Mesendoderm (in vitro differentiated cells): Measurements from ENCODE around the gene ARF1. TPM values are rescaled to one million over a fixed set of nuclear protein-coding genes. Genes with fewer than 3 reads are reported as not detected.

ENCODE experiments used
- DNase-seq: peaks from one replicate; pipeline ENCODE4 v3.0.0; 2013
- H2AK5ac ChIP-seq: 2 replicates; pipeline ENCODE4 v1.6.1; 2013; ENCODE audit warnings: low read length, inconsistent platforms
- H2BK120ac ChIP-seq: 2 replicates; pipeline ENCODE4 v1.6.1; 2013; ENCODE audit warnings: low read depth, mild to moderate bottlenecking, low read length, moderate library complexity, mixed read lengths
- H2BK15ac ChIP-seq: replicated peaks from 2 replicates; pipeline ENCODE4 v1.6.1; 2013; ENCODE audit warnings: low read depth, mild to moderate bottlenecking, moderate library complexity
- H2BK5ac ChIP-seq: 2 replicates; pipeline ENCODE4 v1.6.1; 2013; ENCODE audit warnings: low read length, inconsistent platforms
- H3K18ac ChIP-seq: 2 replicates; pipeline ENCODE4 v1.6.1; 2013; ENCODE audit warnings: mild to moderate bottlenecking, low read length, mixed read lengths
- H3K23ac ChIP-seq: one replicate; pipeline ENCODE4 v1.6.1; 2013; ENCODE audit warnings: low read length
- H3K27ac ChIP-seq: 2 replicates; pipeline ENCODE4 v1.5.1; 2013; ENCODE audit warnings: low read depth, mild to moderate bottlenecking, inconsistent platforms, low read length, moderate library complexity
- H3K27me3 ChIP-seq: 2 replicates; pipeline ENCODE4 v1.6.1; 2013; ENCODE audit warnings: low read length, control low read depth, mild to moderate bottlenecking, inconsistent platforms; ENCODE audit not compliant: insufficient read depth, poor library complexity
- H3K36me3 ChIP-seq: 2 replicates; pipeline ENCODE4 v1.6.1; 2013; ENCODE audit warnings: low read length, inconsistent platforms; ENCODE audit not compliant: control insufficient read depth, insufficient read depth
- H3K4ac ChIP-seq: one replicate; pipeline ENCODE4 v1.6.1; 2013; ENCODE audit warnings: low read depth, mild to moderate bottlenecking, low read length, moderate library complexity
- H3K4me1 ChIP-seq: 2 replicates; pipeline ENCODE4 v1.6.1; 2013; ENCODE audit warnings: low read depth, low read length, inconsistent platforms; ENCODE audit not compliant: control insufficient read depth
- H3K4me2 ChIP-seq: 2 replicates; pipeline ENCODE4 v1.6.1; 2013; ENCODE audit warnings: low read length
- H3K4me3 ChIP-seq: 2 replicates; pipeline ENCODE4 v1.5.1; 2013; ENCODE audit warnings: mild to moderate bottlenecking, low read length
- H3K56ac ChIP-seq: one replicate; pipeline ENCODE4 v1.6.1; 2013; ENCODE audit warnings: low read length
- H3K79me1 ChIP-seq: 2 replicates; pipeline ENCODE4 v1.6.1; 2013; ENCODE audit warnings: low read length, inconsistent platforms
- H3K79me2 ChIP-seq: 2 replicates; pipeline ENCODE4 v1.6.1; 2013; ENCODE audit warnings: mild to moderate bottlenecking, low read length; ENCODE audit not compliant: control insufficient read depth, insufficient read depth
- H3K9ac ChIP-seq: 2 replicates; pipeline ENCODE4 v1.6.1; 2013; ENCODE audit warnings: low read length, inconsistent platforms
- H4K5ac ChIP-seq: one replicate; pipeline ENCODE4 v1.6.1; 2013; ENCODE audit warnings: low read length
- H4K8ac ChIP-seq: one replicate; pipeline ENCODE4 v1.6.1; 2013; ENCODE audit warnings: low read depth, mild to moderate bottlenecking, control low read depth, low read length, moderate library complexity
- WGBS: extraction: QIAGEN DNeasy Blood & Tissue Kit; methylation state at CpG from one replicate; pipeline ENCODE4 v1.1.7; 2013; ENCODE audit warnings: low lambda C conversion rate, missing lambda C conversion rate; ENCODE audit not compliant: insufficient coverage; ENCODE audit errors: extremely low coverage; 5-methylcytosine and 5-hydroxymethylcytosine counted together
- small RNA-seq: library from polyadenylated mRNA; stranded (forward); fragments of <200 nt; extraction: miRNeasy Mini kit (QIAGEN cat#:217004); gene quantifications from one replicate; pipeline ENCODE3, GENCODE V24; 2013; ENCODE audit not compliant: insufficient read depth

The ARF1 gene

DNA sequence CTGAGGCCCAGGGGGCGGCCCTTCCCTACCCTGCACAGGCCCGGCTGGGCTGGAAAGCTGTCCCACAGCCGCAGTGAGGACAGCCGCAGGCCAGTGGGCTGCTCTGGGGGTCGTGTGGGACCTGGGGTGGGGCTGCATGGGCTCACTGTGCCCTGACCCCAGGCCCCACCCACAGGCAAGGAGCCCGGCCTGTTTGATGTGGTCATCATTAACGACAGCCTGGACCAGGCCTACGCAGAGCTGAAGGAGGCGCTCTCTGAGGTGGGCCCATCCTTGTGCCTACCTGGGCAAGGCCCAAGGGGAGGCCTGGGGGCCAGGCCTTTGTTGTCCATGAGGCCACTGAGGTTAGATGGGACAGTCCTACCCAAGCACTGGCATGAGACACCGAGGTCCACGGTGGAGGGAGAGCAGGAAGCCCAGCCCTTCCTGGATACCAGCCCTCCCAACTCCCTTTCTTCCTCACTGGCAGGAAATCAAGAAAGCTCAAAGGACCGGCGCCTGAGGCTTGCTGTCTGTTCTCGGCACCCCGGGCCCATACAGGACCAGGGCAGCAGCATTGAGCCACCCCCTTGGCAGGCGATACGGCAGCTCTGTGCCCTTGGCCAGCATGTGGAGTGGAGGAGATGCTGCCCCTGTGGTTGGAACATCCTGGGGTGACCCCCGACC lies 65.8 kb downstream of the ARF1 start:
- no peak for DNase-seq
- no CpG with 5 or more reads among the region's 18 CpGs for WGBS
- Histone ChIP-seq H3K27ac (no peak overlapping the region), H4K5ac (no peak overlapping the region), H3K18ac (no peak overlapping the region), H3K79me1 (peaks cover 14% of the 10 kb centered on the region), H3K56ac (no peak overlapping the region), H2BK5ac (no peak overlapping the region), H3K27me3 (no peaks in the 10 kb centered on the region), H2AK5ac (no peak overlapping the region), H3K4me2 (no peak overlapping the region), H2BK120ac (no peak overlapping the region), H3K79me2 (peaks cover 9% of the 10 kb centered on the region), H3K23ac (no peak overlapping the region), H2BK15ac (no peak overlapping the region), H3K4ac (no peak overlapping the region), H3K9ac (no peak overlapping the region), H3K36me3 (no peaks in the 10 kb centered on the region), H3K4me3 (no peak overlapping the region), H4K8ac (no peak overlapping the region), H3K4me1 (no peaks in the 10 kb centered on the region)

Small RNA genes lying within 50 kb of the gene (small RNA-seq; reads per million reads assigned to genes)
- gene AL359510.1: not detected
